Stomach (tissue), 4 donors: Measurements from ENCODE around the gene NCKAP5.

ENCODE experiments used
- POLR2A ChIP-seq, 4 donors: fragments of 450-650 bp; IDR thresholded peaks; one replicate each; pipeline ENCODE4 v1.6.1; 2016; ENCODE audit warnings: antibody characterized with exemption in 4 of 4, control low read depth in 2 of 4, mild to moderate bottlenecking in 1 of 4, moderate library complexity in 1 of 4
- TF ChIP-seq, protein P1 (sequence below), 7 experiments: fragments of 450-650 bp in 4 of 7; fragments of 200-600 bp in 3 of 7; sonication (generic) in 3 of 7; IDR thresholded peaks; one replicate each; pipeline ENCODE4 v1.5.1; 2016 to 2019; ENCODE audit warnings: antibody characterized with exemption in 7 of 7, control low read depth in 2 of 7, mild to moderate bottlenecking in 1 of 7

GRCh38 chr2:132896073-132896472 lies 672.2 kb downstream of the NCKAP5 start:
- TF ChIP-seq, protein P1, sequence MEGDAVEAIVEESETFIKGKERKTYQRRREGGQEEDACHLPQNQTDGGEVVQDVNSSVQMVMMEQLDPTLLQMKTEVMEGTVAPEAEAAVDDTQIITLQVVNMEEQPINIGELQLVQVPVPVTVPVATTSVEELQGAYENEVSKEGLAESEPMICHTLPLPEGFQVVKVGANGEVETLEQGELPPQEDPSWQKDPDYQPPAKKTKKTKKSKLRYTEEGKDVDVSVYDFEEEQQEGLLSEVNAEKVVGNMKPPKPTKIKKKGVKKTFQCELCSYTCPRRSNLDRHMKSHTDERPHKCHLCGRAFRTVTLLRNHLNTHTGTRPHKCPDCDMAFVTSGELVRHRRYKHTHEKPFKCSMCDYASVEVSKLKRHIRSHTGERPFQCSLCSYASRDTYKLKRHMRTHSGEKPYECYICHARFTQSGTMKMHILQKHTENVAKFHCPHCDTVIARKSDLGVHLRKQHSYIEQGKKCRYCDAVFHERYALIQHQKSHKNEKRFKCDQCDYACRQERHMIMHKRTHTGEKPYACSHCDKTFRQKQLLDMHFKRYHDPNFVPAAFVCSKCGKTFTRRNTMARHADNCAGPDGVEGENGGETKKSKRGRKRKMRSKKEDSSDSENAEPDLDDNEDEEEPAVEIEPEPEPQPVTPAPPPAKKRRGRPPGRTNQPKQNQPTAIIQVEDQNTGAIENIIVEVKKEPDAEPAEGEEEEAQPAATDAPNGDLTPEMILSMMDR (IDR thresholded peaks at IDR 0.05): no peak
- TF ChIP-seq POLR2A (IDR thresholded peaks at IDR 0.05): no peak
